ENCODE results near the gene BLTP3B. TPM values are rescaled to one million over a fixed set of nuclear protein-coding genes. Genes with fewer than 3 reads are reported as not detected.

Gene BLTP3B
- total and polyA plus RNA-seq, 8 donors: 20.1 to 33.0 (median 25.5) TPM

DNA sequence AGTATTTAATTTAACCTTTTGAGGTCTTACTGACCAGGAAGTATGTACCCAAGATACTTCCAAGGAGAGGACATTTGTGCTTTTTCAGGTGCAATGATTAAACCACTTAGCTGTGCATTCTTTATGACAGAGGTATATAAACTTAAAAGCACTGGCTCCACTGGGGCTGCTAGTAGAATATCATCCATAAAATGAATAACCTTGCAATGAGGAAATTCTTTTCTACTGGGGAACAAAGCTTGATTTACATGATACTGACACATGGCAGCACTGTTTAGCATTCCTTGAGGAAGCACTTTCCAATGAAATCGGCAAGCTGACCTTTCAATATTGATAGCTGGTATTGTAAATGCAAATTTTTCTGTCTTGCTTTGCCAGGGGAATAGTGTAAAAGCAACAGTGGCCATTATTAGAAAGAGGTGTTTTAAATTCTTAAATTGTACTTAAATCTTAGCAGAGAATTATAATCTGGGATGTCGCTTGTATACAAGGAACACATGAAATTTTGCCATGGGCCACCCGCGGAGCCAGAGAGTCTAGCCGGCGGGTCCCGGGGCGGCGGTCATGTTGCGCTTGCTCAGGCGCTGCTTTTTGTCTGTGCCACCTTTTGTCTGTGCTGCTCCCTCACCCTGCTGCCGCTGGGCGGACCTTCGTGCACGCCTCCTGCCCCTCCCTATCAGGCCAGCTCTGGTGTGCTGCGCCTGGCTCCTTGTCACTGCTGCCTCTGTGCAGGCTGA lies 20.9 kb upstream of the BLTP3B start:
- Histone ChIP-seq H3K27ac (no peak overlapping the region), H3K4me1 (peaks cover 3 to 10% of the 10 kb centered on the region in 2 donors), H3K27me3 (no peaks in the 10 kb centered on the region), H3K36me3 (no peaks in the 10 kb centered on the region), H3K4me3 (peak overlapping the region in 1 of 2 donors; percentile 18), H3K9me3 (no peaks in the 10 kb centered on the region)
- TF ChIP-seq, protein P1, sequence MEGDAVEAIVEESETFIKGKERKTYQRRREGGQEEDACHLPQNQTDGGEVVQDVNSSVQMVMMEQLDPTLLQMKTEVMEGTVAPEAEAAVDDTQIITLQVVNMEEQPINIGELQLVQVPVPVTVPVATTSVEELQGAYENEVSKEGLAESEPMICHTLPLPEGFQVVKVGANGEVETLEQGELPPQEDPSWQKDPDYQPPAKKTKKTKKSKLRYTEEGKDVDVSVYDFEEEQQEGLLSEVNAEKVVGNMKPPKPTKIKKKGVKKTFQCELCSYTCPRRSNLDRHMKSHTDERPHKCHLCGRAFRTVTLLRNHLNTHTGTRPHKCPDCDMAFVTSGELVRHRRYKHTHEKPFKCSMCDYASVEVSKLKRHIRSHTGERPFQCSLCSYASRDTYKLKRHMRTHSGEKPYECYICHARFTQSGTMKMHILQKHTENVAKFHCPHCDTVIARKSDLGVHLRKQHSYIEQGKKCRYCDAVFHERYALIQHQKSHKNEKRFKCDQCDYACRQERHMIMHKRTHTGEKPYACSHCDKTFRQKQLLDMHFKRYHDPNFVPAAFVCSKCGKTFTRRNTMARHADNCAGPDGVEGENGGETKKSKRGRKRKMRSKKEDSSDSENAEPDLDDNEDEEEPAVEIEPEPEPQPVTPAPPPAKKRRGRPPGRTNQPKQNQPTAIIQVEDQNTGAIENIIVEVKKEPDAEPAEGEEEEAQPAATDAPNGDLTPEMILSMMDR (IDR thresholded peaks at IDR 0.05): peak; percentile 17 to 23
- intact Hi-C loops (cut with DNase I): no loop called here
- DNase-seq (peak in 3 of 4 donors; percentile 48 to 93 (median 87)), ATAC-seq (peak; percentile 100)

DNA sequence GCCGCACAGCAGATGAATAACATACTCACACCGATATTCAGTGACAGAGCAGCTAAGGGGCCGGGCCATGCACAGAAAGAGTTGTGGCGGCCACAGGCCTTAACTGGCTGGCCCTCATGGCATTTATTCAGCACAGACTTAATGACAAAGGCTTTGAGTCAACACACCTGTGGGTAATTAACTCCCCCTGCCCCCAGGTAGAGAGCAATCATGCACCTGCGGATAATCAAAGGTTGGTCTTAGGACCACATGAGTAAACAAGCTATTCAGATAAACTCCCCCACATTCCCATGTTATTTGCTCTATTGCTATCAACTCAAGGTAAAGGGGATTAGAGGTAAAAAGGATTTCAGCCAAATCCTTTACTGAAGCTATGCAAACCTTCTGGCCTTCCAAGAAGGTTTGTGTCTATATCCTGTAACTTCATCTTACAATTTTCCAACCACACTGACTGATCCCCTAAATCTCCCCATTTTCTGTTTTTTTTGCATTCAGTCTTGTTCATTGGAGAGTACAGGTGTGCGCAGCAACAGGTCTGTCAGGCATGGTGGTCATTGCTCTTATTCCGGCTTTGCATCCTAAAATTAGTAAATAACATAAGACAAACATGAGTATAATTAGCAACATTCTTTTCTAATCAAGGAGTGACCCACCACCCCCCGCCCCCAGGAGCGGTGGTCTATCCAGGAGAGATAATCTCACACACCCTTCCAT lies 16.9 kb upstream of the BLTP3B start:
- no peaks in the 10 kb centered on the region for H3K36me3 ChIP-seq
- intact Hi-C loops (cut with DNase I): no loop called here
- no peaks in the 10 kb centered on the region for H3K9me3 ChIP-seq
- no peaks in the 10 kb centered on the region for H3K27me3 ChIP-seq
- ATAC-seq (no peak), DNase-seq (no peak)
- H3K27ac ChIP-seq: no peak overlapping the region
- no peak overlapping the region for H3K4me3 ChIP-seq
- H3K4me1 ChIP-seq: peaks cover 3 to 10% of the 10 kb centered on the region in 2 donors
- TF ChIP-seq, protein P1 (IDR thresholded peaks at IDR 0.05): no peak

DNA sequence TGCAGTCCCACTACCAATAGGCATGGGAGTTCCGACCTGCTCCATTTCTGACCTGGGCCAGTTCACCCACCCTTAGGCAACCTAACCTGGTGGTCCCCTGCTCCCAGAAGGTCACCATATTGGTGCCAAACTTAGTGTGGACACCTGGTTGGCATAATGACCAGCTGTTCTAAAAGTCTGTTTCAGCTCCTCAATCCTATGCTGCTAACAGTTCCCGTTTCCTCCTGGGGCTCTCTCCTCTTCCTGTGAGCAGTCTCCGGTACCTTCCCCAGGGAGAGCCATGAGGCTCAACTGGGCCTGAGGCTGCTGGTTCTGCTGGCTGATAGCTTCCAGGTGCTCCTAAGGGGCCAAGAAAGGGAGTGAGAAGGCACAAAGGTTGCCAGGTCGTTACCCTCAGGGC lies 15.9 kb upstream of the BLTP3B start:
- Histone ChIP-seq H3K27ac (no peak overlapping the region), H3K9me3 (no peaks in the 10 kb centered on the region), H3K4me1 (peaks cover 0 to 1% of the 10 kb centered on the region in 2 donors), H3K4me3 (no peak overlapping the region), H3K27me3 (no peaks in the 10 kb centered on the region), H3K36me3 (no peaks in the 10 kb centered on the region)
- no peak for DNase-seq
- ATAC-seq: no peak
- TF ChIP-seq, protein P1 (IDR thresholded peaks at IDR 0.05): no peak
- intact Hi-C loops (cut with DNase I): no loop called here

DNA sequence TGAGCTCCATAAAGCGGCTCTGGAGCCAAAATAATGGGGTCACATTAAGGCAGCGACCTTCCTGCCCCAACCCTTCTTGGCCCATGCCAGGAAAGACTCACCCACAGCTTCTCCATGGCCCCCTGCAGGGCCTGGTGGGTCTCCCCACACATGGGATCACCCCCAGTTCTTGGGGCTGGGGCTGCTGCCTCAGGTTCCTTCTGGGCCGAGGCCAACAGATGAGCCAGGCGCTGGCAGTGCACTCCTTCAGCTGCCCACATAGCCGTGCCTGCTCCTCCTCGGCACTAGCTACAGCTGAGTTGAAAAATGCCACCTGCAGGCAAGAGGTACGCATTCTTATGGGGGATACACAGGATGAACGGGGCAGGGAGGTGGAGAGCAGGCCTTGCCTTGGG lies 14.8 kb upstream of the BLTP3B start:
- intact Hi-C loops (cut with DNase I): no loop called here
- no peaks in the 10 kb centered on the region for H3K36me3 ChIP-seq
- H3K9me3 ChIP-seq: no peaks in the 10 kb centered on the region
- no peak overlapping the region for H3K4me3 ChIP-seq
- ATAC-seq: no peak
- H3K27ac ChIP-seq: no peak overlapping the region
- TF ChIP-seq, protein P1 (IDR thresholded peaks at IDR 0.05): no peak
- DNase-seq: peak in 1 of 4 donors; percentile 75
- H3K27me3 ChIP-seq: no peaks in the 10 kb centered on the region
- no peaks in the 10 kb centered on the region for H3K4me1 ChIP-seq

DNA sequence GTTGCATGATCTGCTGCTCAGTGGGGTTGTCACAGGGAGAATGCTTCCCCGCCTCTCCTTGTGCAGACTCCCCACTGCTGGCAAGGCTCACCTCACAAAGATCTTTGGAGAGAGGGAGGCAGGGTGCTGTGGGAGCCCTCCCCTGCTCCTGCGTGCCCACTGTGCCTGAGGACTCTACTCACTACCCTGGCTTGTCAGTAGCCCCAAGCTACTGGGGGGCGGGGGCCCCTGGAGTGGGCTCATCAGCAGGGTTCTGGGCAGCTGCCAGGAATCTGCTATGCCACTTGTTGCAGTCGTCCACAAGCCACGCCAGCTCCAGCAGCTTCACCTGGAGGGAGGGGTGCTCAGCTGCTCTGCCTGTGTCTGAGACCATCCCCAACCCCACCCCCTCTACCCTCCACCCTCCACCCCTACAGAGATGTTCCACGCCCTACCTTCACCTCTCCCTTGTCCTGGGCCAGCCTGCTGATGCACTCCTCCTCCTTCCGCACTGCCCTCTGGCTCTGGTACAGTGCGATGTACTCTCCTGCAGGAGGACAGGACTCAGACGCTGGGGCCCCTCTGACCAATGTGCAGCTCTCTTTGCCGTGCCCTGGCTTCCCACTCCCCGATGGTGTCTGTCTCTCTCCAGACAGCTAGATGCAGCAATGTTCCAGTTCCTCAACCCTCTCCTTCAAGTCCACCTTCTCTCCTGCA lies 14.2 kb upstream of the BLTP3B start:
- no peak for DNase-seq
- no peaks in the 10 kb centered on the region for H3K9me3 ChIP-seq
- no peaks in the 10 kb centered on the region for H3K27me3 ChIP-seq
- H3K36me3 ChIP-seq: no peaks in the 10 kb centered on the region
- TF ChIP-seq, protein P1 (IDR thresholded peaks at IDR 0.05): no peak
- intact Hi-C loops (cut with DNase I): no loop called here
- H3K4me3 ChIP-seq: no peak overlapping the region
- no peaks in the 10 kb centered on the region for H3K4me1 ChIP-seq
- H3K27ac ChIP-seq: no peak overlapping the region
- ATAC-seq: no peak

All from left lung (tissue), 10 donors.